Gastroesophageal sphincter (tissue), 4 donors: ENCODE results near the gene BRMS1. TPM values are rescaled to one million over a fixed set of nuclear protein-coding genes. Genes with fewer than 3 reads are reported as not detected.

Experiments
- ATAC-seq: fragments of 150-250 bp; one replicate; pipeline ENCODE4 v1.9.1; 2016; ENCODE audit warnings: mild to moderate bottlenecking, moderate library complexity
- H3K27ac ChIP-seq, 4 donors: fragments of 200-600 bp; sonication (generic) in 3 of 4; 1 replicate in 3 of 4; 2 replicates in 1 of 4; pipeline ENCODE4 v1.5.1; 2016 to 2019
- H3K27me3 ChIP-seq: fragments of 200-600 bp; sonication (generic); one replicate; pipeline ENCODE4 v1.5.1; 2019
- H3K36me3 ChIP-seq, 2 donors: fragments of 200-600 bp; sonication (generic); one replicate each; pipeline ENCODE4 v1.5.1; 2019; ENCODE audit warnings: control low read depth in 1 of 2
- H3K4me1 ChIP-seq, 3 donors: fragments of 200-600 bp; sonication (generic); 1 replicate in 2 of 3; 2 replicates in 1 of 3; pipeline ENCODE4 v1.5.1; 2016 to 2019; ENCODE audit warnings: control low read depth in 2 of 3
- H3K4me3 ChIP-seq, 2 donors: fragments of 200-600 bp; sonication (generic); one replicate each; pipeline ENCODE4 v1.5.1; 2019; ENCODE audit warnings: mild to moderate bottlenecking in 1 of 2, moderate library complexity in 1 of 2
- H3K9me3 ChIP-seq, 3 donors: fragments of 200-600 bp; sonication (generic); one replicate each; pipeline ENCODE4 v1.5.1; 2017 to 2019; ENCODE audit warnings: control low read depth in 2 of 3
- EP300 ChIP-seq: sonication (generic); formaldehyde crosslinking; IDR thresholded peaks from one replicate; pipeline ENCODE4 v1.6.1; 2017; ENCODE audit warnings: antibody characterized with exemption, mild to moderate bottlenecking
- POLR2A ChIP-seq, 2 donors: fragments of 450-650 bp; IDR thresholded peaks; one replicate each; pipeline ENCODE4 v1.6.1; 2017; ENCODE audit warnings: antibody characterized with exemption in 2 of 2, mild to moderate bottlenecking in 2 of 2, moderate library complexity in 1 of 2
- POLR2AphosphoS5 ChIP-seq: sonication (generic); formaldehyde crosslinking; IDR thresholded peaks from one replicate; pipeline ENCODE4 v1.6.1; 2017; ENCODE audit warnings: antibody characterized with exemption
- WGBS, 2 donors: methylation state at CpG; one replicate each; pipeline ENCODE4 v1.1.5; 2018; ENCODE audit warnings: low coverage in 1 of 2; 5-methylcytosine and 5-hydroxymethylcytosine counted together
- total RNA-seq, 4 donors: library from RNA; depleted of rRNA; stranded (reverse); fragments of >200 nt; gene quantifications; one replicate each; pipeline ENCODE4 v1.1.0, GENCODE V29; 2016
- TF ChIP-seq, protein P1 (sequence below), 4 experiments: fragments of 200-600 bp in 2 of 4; fragments of 450-650 bp in 2 of 4; sonication (generic) in 1 of 4; IDR thresholded peaks; one replicate each; pipeline ENCODE4 v1.5.1; 2017 to 2019; ENCODE audit warnings: antibody characterized with exemption in 4 of 4, mild to moderate bottlenecking in 2 of 4, moderate library complexity in 2 of 4

The BRMS1 gene
- total RNA-seq, 4 donors from 2014 or later: 26.6 to 44.2 (median 35.5) TPM

DNA sequence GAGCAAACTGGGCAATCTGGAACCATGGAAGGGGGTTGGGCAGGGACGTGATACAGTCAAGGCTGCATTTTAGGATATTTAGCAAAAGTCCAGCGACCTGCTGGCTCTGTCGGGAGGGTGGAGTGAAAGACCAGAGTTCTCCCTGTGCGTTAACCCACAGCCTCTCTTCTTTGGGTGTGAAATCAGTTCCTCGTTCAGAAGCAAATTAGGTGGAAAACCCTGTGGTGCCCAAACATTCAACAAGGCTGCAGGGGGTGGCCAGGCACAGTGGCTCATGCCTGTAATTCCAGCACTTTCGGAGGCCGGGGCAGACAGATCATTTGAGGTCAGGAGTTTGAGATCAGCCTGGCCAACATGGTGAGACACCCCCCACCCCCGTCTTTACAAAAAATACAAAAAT, 47.3 kb downstream of the BRMS1 start:
- Histone ChIP-seq H3K27ac (no peak overlapping the region), H3K36me3 (no peaks in the 10 kb centered on the region), H3K4me1 (no peaks in the 10 kb centered on the region), H3K9me3 (no peaks in the 10 kb centered on the region), H3K4me3 (no peak overlapping the region), H3K27me3 (peaks cover 44% of the 10 kb centered on the region)
- 20 to 51% methylated on average over 1 to 4 of the region's 8 CpGs for WGBS, 2 donors
- no peak for ATAC-seq
- TF ChIP-seq POLR2AphosphoS5 (no peak), POLR2A (IDR thresholded peaks at IDR 0.05) (no peak), EP300 (no peak)
- TF ChIP-seq, protein P1, sequence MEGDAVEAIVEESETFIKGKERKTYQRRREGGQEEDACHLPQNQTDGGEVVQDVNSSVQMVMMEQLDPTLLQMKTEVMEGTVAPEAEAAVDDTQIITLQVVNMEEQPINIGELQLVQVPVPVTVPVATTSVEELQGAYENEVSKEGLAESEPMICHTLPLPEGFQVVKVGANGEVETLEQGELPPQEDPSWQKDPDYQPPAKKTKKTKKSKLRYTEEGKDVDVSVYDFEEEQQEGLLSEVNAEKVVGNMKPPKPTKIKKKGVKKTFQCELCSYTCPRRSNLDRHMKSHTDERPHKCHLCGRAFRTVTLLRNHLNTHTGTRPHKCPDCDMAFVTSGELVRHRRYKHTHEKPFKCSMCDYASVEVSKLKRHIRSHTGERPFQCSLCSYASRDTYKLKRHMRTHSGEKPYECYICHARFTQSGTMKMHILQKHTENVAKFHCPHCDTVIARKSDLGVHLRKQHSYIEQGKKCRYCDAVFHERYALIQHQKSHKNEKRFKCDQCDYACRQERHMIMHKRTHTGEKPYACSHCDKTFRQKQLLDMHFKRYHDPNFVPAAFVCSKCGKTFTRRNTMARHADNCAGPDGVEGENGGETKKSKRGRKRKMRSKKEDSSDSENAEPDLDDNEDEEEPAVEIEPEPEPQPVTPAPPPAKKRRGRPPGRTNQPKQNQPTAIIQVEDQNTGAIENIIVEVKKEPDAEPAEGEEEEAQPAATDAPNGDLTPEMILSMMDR (IDR thresholded peaks at IDR 0.05): no peak

GRCh38 chr11:66294626-66295620, 50.0 kb downstream of the BRMS1 start:
- no peak for ATAC-seq
- WGBS, 2 donors: no CpG with 5 or more reads among the region's 123 CpGs
- no peak overlapping the region for H3K27ac ChIP-seq
- no peak for TF ChIP-seq POLR2A (IDR thresholded peaks at IDR 0.05)
- no peak for TF ChIP-seq POLR2AphosphoS5
- TF ChIP-seq, protein P1 (IDR thresholded peaks at IDR 0.05): no peak
- TF ChIP-seq EP300: no peak
- no peaks in the 10 kb centered on the region for H3K9me3 ChIP-seq
- no peak overlapping the region for H3K4me3 ChIP-seq
- no peaks in the 10 kb centered on the region for H3K36me3 ChIP-seq
- peaks cover 0 to 20% (median 7%) of the 10 kb centered on the region in 3 donors for H3K4me1 ChIP-seq
- peaks cover 60% of the 10 kb centered on the region for H3K27me3 ChIP-seq

GRCh38 chr11:66293777-66294625, 50.9 kb downstream of the BRMS1 start:
- H3K27me3 ChIP-seq: peaks cover 60% of the 10 kb centered on the region
- H3K36me3 ChIP-seq: no peaks in the 10 kb centered on the region
- no peak for ATAC-seq
- H3K9me3 ChIP-seq: no peaks in the 10 kb centered on the region
- H3K4me3 ChIP-seq: no peak overlapping the region
- H3K27ac ChIP-seq: no peak overlapping the region
- peaks cover 0 to 26% (median 12%) of the 10 kb centered on the region in 3 donors for H3K4me1 ChIP-seq
- WGBS, 2 donors: 67 to 83% methylated on average over 2 to 6 of the region's 30 CpGs
- TF ChIP-seq POLR2A (IDR thresholded peaks at IDR 0.05) (no peak), POLR2AphosphoS5 (no peak), EP300 (no peak)
- TF ChIP-seq, protein P1 (IDR thresholded peaks at IDR 0.05): no peak

DNA sequence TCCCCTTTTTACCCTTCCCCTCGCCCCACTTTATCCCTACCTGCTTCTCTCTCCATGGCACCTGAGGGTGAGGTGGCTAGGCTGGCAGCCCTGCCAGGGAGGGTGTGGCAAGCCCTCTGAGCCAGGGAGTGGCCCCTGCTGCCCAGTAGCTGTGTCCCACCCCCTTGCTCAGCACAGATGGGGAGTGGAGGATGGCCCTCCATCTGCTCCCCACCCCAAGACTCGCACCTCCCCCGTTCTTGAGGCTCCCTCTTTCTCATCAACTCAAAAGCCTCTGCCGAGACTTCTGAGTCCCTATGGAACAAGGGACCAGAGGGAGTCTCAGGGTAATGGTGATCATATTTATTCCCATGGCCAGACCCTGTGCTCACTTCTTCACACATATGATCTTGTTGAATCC, 51.6 kb downstream of the BRMS1 start:
- H3K9me3 ChIP-seq: no peaks in the 10 kb centered on the region
- TF ChIP-seq POLR2AphosphoS5 (no peak), POLR2A (IDR thresholded peaks at IDR 0.05) (no peak), EP300 (no peak)
- TF ChIP-seq, protein P1 (IDR thresholded peaks at IDR 0.05): no peak
- ATAC-seq: no peak
- H3K4me3 ChIP-seq: no peak overlapping the region
- H3K4me1 ChIP-seq: peaks cover 0 to 28% (median 12%) of the 10 kb centered on the region in 3 donors
- H3K27ac ChIP-seq: no peak overlapping the region
- 67% methylated on average over 3 of the region's 4 CpGs; no CpG with 5 or more reads in 1 of the 2 donors for WGBS, 2 donors
- H3K27me3 ChIP-seq: peaks cover 60% of the 10 kb centered on the region
- H3K36me3 ChIP-seq: no peaks in the 10 kb centered on the region
